PC-3 (cell line): Measurements from ENCODE around the gene TCERG1L. TPM values are rescaled to one million over a fixed set of nuclear protein-coding genes. Genes with fewer than 3 reads are reported as not detected.
"Not testable (repeated sequence)": the region's sequence is repeated elsewhere in the genome, so short reads cannot be mapped to it uniquely, and the experiment has no call there.

ENCODE experiments used
- ATAC-seq: fragments of 200-7000 bp; cut with Tn5 transposase; 2 replicates; pipeline ENCODE4 v1.9.1; 2020; ENCODE audit warnings: mild to moderate bottlenecking, moderate library complexity
- BruUV-seq: library from RNA; stranded (reverse); fragments of 400-500 nt; replicated peaks from 2 replicates; lab custom pipeline; 2021; lab: Mats Ljungman, UMichigan
- CTCF ChIA-PET: fragments of 300-600 bp; sonication (Branson Sonifier 250); formaldehyde crosslinking; loops from one replicate; lab custom pipeline; 2022; ENCODE audit warnings: antibody characterized with exemption; lab: Charles Lee
- POLR2A ChIA-PET: fragments of 300-600 bp; sonication (Branson Sonifier 250); formaldehyde crosslinking; loops from one replicate; lab custom pipeline; 2022; ENCODE audit warnings: antibody characterized with exemption; ENCODE audit not compliant: unreplicated experiment; lab: Charles Lee
- DNase-seq: peaks from one replicate; pipeline ENCODE4 v3.0.0-alpha.2; 2015
- H2AFZ ChIP-seq: fragments of 300-600 bp; sonication (generic); 2 replicates; pipeline ENCODE4 v1.6.0; 2016; ENCODE audit warnings: antibody characterized with exemption, low read length
- H3F3A ChIP-seq: fragments of 300-600 bp; sonication (generic); one replicate; pipeline ENCODE4 v1.6.0; 2017; ENCODE audit warnings: antibody characterized with exemption, low read length, control low read depth, mild to moderate bottlenecking; ENCODE audit not compliant: unreplicated experiment
- H3K27ac ChIP-seq: fragments of 300-600 bp; sonication (generic); 2 replicates; pipeline ENCODE4 v1.5.1; 2016; ENCODE audit warnings: mild to moderate bottlenecking, low read length
- H3K27me3 ChIP-seq: fragments of 300-600 bp; sonication (generic); 2 replicates; pipeline ENCODE4 v1.6.1; 2016; ENCODE audit warnings: low read length, mixed read lengths
- H3K36me3 ChIP-seq: fragments of 300-600 bp; sonication (generic); 2 replicates; pipeline ENCODE4 v1.6.1; 2016; ENCODE audit warnings: low read depth, mixed run types, low read length, mixed read lengths
- H3K4me1 ChIP-seq: fragments of 300-600 bp; sonication (generic); 2 replicates; pipeline ENCODE4 v1.5.1; 2016; ENCODE audit warnings: low read length; ENCODE audit not compliant: insufficient read depth
- H3K4me2 ChIP-seq: fragments of 300-600 bp; sonication (generic); 2 replicates; pipeline ENCODE4 v1.6.0; 2016; ENCODE audit warnings: low read length
- H3K4me3 ChIP-seq: fragments of 300-600 bp; sonication (generic); 2 replicates; pipeline ENCODE4 v1.5.1; 2016; ENCODE audit warnings: mild to moderate bottlenecking, low read length, mixed read lengths
- H3K79me2 ChIP-seq: fragments of 300-600 bp; sonication (generic); 2 replicates; pipeline ENCODE4 v1.6.1; 2017; ENCODE audit warnings: low read length, mixed read lengths
- H3K9ac ChIP-seq: fragments of 300-600 bp; sonication (generic); 2 replicates; pipeline ENCODE4 v1.6.0; 2016; ENCODE audit warnings: mild to moderate bottlenecking, low read length
- H3K9me2 ChIP-seq: fragments of 300-600 bp; sonication (generic); replicated peaks from 2 replicates; pipeline ENCODE4 v1.6.1; 2016; ENCODE audit warnings: mixed run types, low read length, mixed read lengths
- H3K9me3 ChIP-seq: fragments of 300-600 bp; sonication (generic); 2 replicates; pipeline ENCODE4 v1.6.1; 2016; ENCODE audit warnings: low read length, mixed read lengths
- H4K20me1 ChIP-seq: fragments of 300-600 bp; sonication (generic); 2 replicates; pipeline ENCODE4 v1.6.1; 2016; ENCODE audit warnings: low read length, mixed read lengths
- EZH2 ChIP-seq: fragments of 300-600 bp; sonication (generic); IDR thresholded peaks from one replicate; pipeline ENCODE4 v1.6.1; 2017; ENCODE audit warnings: antibody characterized with exemption, mild to moderate bottlenecking, low read length; ENCODE audit not compliant: unreplicated experiment
- EZH2phosphoT487 ChIP-seq: fragments of 300-600 bp; sonication (generic); IDR thresholded peaks from 2 replicates; pipeline ENCODE4 v1.6.1; 2018; ENCODE audit warnings: mild to moderate bottlenecking, antibody characterized with exemption, low read length, borderline replicate concordance
- intact Hi-C: fragments of 100-400 bp; cut with micrococcal nuclease; formaldehyde crosslinking; loops from 2 replicates; pipeline ENCODE4 v1.9.0; 2023
- total RNA-seq: library from RNA; depleted of rRNA; stranded (reverse); fragments of >200 nt; gene quantifications from 2 replicates; pipeline ENCODE4 v1.2.3, GENCODE V29; 2014
- TF ChIP-seq, protein P1 (sequence below): fragments of 300-600 bp; sonication (generic); conservative IDR thresholded peaks from 2 replicates; pipeline ENCODE4 v1.5.1; 2017; ENCODE audit warnings: antibody characterized with exemption, low read depth, mild to moderate bottlenecking, low read length

TCERG1L gene
- total RNA-seq, 1 experiment from 2014 or later = not detected

DNA sequence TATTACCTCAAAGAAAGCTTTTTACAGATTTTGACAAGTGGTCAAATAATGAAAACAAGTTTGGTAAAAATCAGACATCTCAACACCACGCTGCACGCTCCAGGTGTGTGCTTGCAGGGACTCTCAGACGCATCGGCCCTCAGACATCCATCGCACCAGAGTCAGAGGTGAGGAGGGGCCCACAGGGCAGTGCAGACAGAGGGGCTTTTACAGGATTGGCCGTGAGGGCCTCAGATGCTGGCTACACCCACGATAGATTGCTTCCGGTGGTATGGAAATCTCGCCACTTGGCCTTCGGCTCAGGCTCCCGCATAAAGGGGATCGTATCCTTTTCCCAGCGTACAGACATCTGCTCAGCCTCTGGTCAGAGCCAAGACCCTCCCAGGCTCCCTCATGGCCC, 72.1 kb downstream of the TCERG1L start:
- no TSS peak for BruUV-seq
- ATAC-seq (no peak), DNase-seq (no peak)
- Histone ChIP-seq H4K20me1 (no peaks in the 10 kb centered on the region), H3F3A (no peaks in the 10 kb centered on the region), H3K79me2 (no peaks in the 10 kb centered on the region), H3K9ac (no peak overlapping the region), H3K4me2 (no peak overlapping the region), H3K9me2 (no peaks in the 10 kb centered on the region), H3K9me3 (no peaks in the 10 kb centered on the region), H3K36me3 (no peaks in the 10 kb centered on the region), H3K27me3 (no peaks in the 10 kb centered on the region), H2AFZ (no peak overlapping the region), H3K4me3 (no peak overlapping the region), H3K4me1 (no peaks in the 10 kb centered on the region), H3K27ac (no peak overlapping the region)
- POLR2A ChIA-PET = no interaction called here
- intact Hi-C loops = no loop called here
- CTCF ChIA-PET = no interaction called here
- TF ChIP-seq EZH2 (no peak), EZH2phosphoT487 (no peak)
- TF ChIP-seq, protein P1, sequence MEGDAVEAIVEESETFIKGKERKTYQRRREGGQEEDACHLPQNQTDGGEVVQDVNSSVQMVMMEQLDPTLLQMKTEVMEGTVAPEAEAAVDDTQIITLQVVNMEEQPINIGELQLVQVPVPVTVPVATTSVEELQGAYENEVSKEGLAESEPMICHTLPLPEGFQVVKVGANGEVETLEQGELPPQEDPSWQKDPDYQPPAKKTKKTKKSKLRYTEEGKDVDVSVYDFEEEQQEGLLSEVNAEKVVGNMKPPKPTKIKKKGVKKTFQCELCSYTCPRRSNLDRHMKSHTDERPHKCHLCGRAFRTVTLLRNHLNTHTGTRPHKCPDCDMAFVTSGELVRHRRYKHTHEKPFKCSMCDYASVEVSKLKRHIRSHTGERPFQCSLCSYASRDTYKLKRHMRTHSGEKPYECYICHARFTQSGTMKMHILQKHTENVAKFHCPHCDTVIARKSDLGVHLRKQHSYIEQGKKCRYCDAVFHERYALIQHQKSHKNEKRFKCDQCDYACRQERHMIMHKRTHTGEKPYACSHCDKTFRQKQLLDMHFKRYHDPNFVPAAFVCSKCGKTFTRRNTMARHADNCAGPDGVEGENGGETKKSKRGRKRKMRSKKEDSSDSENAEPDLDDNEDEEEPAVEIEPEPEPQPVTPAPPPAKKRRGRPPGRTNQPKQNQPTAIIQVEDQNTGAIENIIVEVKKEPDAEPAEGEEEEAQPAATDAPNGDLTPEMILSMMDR = no peak

DNA sequence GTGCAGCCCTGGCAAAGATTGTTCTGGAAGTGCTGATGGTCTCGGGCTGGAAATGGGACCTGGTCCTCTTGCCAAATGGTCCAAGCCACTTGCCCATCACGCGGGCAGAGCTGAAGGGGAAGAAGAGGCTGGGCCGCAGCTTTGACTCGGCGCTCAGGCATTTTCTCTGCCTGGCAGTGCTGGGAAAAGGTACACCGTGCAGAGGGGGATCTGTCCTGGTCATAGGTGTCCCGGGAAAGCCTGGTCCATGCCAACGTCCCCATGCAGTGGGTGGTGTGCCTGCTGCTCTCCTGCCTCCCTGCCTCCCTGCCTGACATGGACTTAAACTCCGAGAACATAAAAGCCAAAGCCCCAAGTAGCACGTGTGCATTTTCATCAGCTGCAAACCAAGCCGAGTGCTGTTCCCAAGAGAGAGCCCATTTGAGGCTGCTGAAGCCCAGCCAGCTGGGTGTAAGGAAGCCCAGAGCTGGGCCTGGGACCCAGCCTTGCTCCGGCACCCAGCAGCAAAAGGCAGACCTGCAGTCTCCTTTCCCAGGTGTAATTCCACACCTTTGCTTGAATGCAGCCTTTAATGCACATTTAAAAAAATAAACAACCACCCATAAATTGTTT, 72.7 kb downstream of the TCERG1L start:
- CTCF ChIA-PET = no interaction called here
- no peaks in the 10 kb centered on the region for H3K9me2 ChIP-seq
- no peak for ATAC-seq
- H4K20me1 ChIP-seq = no peaks in the 10 kb centered on the region
- no peaks in the 10 kb centered on the region for H3K4me1 ChIP-seq
- intact Hi-C loops = no loop called here
- no peak for DNase-seq
- no peak overlapping the region for H3K9ac ChIP-seq
- no peaks in the 10 kb centered on the region for H3K27me3 ChIP-seq
- no peaks in the 10 kb centered on the region for H3F3A ChIP-seq
- H3K79me2 ChIP-seq = no peaks in the 10 kb centered on the region
- H2AFZ ChIP-seq = no peak overlapping the region
- POLR2A ChIA-PET = no interaction called here
- H3K4me3 ChIP-seq = no peak overlapping the region
- no peaks in the 10 kb centered on the region for H3K36me3 ChIP-seq
- H3K4me2 ChIP-seq = no peak overlapping the region
- TF ChIP-seq EZH2phosphoT487 (no peak), EZH2 (no peak)
- TF ChIP-seq, protein P1 = no peak
- no peaks in the 10 kb centered on the region for H3K9me3 ChIP-seq
- BruUV-seq = no TSS peak
- H3K27ac ChIP-seq = no peak overlapping the region

GRCh38 chr10:131237991-131238651, 73.4 kb downstream of the TCERG1L start:
- Histone ChIP-seq H3K9me3 (no peaks in the 10 kb centered on the region), H3K27me3 (no peaks in the 10 kb centered on the region)
- CTCF ChIA-PET = no interaction called here

GRCh38 chr10:131234606-131235005, 76.9 kb downstream of the TCERG1L start:
- H3K36me3 ChIP-seq, POLR2A ChIA-PET, DNase-seq, H3K9me3 ChIP-seq, H4K20me1 ChIP-seq, H3K9ac ChIP-seq, H3K9me2 ChIP-seq, CTCF ChIA-PET, H3K79me2 ChIP-seq, H3K27me3 ChIP-seq, ATAC-seq, H3K4me1 ChIP-seq, H2AFZ ChIP-seq, H3K4me3 ChIP-seq, BruUV-seq, H3F3A ChIP-seq, intact Hi-C loops, H3K27ac ChIP-seq, H3K4me2 ChIP-seq: not testable (repeated sequence)

More at GRCh38 chr10:131237991-131238651, 73.4 kb downstream of the TCERG1L start:
- Histone ChIP-seq H3K79me2 (no peaks in the 10 kb centered on the region), H3K36me3 (no peaks in the 10 kb centered on the region), H3K4me1 (no peaks in the 10 kb centered on the region), H4K20me1 (no peaks in the 10 kb centered on the region), H3K9ac (no peak overlapping the region), H3K27ac (no peak overlapping the region), H3K4me2 (no peak overlapping the region), H3K4me3 (no peak overlapping the region), H3F3A (no peaks in the 10 kb centered on the region), H2AFZ (no peak overlapping the region), H3K9me2 (no peaks in the 10 kb centered on the region)
- no peak for DNase-seq
- POLR2A ChIA-PET = no interaction called here
- no TSS peak for BruUV-seq
- TF ChIP-seq EZH2phosphoT487 (no peak), EZH2 (no peak)
- TF ChIP-seq, protein P1 = no peak
- intact Hi-C loops = no loop called here
- ATAC-seq = no peak
